ENCODE measurements around the gene PLXNB2.

GRCh38 chr22:50313021-50313420, 5.6 kb upstream of the PLXNB2 start:
- no peak for TF ChIP-seq CTCF (IDR thresholded peaks at IDR 0.05; ENCODE audit: low read depth, low read length)
- no peak for TF ChIP-seq EZH2phosphoT487 (IDR thresholded peaks at IDR 0.05; ENCODE audit: low read depth)

Measured in OCI-LY3 (cell line).